GM21529 (cell line): ENCODE data around the gene S100A9.
"Not testable (repeated sequence)": the region's sequence is repeated elsewhere in the genome, so short reads cannot be mapped to it uniquely, and the experiment has no call there.

ENCODE experiments used
- ATAC-seq: cut with Tn5 transposase; IDR thresholded peaks from one replicate; pipeline ENCODE4 v1.9.1; 2021; ENCODE audit not compliant: unreplicated experiment

Gene S100A9

DNA sequence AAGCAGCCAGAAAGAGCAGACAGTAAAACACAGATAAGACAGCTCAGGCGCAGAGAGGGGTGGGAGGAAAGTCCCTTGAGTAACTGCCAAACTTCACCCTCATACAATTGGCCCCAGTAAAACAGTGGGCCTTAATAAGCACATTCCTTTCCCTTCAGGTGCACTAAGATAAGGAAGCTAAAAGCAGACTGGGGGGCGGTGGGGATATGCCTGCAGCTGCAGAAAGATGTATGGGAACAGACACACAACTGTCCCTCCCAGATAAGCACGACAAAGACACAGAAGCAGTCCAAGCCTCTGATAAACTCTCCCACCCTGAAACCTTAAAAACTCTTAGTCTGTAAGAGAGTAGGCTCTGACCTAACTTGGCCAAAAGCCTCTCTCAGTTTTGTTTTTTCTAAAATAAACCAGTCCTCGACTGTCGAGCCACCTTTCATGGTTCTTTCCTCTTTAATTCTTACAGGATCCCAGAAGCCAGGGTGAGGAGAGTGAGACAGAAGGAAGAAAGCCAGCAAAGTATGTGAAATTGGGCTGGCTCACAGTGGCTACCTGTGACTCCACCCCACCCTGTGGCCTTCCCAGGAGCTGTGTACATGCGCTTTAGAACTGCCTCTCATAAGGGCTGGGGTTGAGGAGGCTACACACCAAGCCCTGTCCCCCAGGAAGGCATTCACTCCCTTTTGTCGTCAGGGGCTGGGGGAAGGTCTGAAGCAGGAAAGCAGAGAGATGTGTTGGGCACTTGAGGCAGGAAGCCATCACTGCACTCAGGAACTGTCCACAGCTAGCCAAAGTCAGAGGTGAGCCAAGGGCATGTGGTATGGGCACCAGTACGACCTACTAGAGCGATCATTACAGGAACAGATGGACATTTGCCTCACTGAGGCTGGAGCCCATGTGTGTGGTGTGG is 13.6 kb upstream of the S100A9 start:
- ATAC-seq = no peak

DNA sequence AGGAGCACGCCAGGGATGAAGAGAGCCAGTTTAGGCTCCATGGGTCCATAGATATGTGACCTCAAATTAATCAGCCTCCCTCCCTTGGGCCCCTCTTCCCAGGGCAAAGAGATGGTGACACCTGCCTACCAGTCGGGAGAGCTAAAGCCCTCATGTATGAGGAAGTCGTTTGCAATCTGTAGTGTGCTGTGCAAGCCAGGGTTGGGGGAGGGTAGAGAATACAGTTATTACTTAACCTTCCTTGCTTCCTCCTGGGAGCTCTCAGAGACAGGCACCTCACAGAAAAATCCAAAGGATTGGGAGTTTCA is 13.0 kb upstream of the S100A9 start:
- no peak for ATAC-seq

DNA sequence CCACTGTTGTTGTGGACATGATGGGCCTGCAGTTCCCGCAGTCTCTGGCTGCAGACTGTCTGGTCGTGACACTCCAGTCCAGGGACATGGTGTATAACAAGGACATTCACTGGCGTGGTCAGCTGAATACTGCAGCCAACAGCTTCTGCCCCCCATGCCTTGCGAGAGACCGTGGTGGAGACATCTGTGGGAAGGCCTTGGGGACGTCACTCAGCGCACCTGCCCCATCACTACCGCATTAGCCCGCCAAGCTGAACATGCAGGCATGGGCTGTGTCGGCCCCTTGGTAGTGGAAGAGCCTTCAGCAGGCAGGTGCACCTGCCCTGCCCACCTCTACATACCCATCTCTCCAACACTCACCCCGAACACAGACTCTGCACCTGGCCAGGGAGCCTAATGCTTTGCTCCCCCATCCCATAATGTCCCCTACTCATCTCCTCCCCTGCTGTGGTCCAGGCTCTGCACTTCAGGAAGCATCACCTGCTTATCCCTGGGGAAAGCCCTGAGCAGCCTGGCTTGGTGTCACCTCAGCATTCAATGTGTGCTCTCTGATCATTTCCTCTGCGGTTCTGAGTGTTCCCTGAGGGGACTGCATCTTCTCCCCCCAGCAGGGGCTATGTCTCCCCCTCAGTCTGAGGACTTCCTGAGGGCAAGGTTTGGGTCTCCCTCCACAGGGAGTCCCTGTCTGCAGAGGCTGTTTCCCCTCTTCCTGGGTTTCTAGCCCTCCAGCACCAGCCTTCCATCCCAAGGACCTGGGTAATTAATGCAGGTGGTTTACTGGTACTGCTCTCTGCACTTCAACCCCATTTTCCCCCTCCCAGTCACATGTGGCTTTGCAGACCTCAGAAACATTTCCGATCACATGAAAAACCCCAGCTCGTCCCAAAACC is 12.2 kb upstream of the S100A9 start:
- no peak for ATAC-seq

DNA sequence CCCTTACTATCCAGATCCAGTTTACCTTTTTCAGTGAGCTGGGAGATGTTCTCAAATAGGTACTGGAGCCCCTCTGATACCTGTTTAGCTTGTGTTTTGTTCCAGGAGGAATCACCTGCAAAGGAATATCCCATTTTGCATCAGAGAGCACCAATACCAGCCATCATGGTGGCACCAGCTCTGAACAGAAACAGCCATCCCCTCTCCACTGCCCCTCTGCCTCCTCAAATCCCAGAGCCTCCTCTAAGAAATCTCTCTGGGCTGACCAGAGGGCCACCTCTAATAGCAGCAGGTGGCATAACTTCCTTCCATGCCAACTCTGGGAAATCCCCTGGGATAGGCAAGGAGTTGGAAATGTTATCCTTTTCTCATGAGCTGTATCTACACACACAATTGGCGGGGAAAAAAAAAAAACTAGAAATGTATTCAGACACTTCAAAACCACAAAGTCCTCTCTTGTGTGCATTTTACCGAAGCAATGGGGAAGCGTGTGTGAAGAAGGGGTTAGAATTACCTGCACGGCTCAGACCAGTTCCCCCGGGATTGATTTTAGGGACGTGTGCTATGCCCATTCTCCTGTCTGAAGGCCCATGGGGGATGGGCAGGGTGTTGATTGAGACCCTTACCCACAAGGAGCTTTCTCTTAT is 11.5 kb upstream of the S100A9 start:
- no peak for ATAC-seq

DNA sequence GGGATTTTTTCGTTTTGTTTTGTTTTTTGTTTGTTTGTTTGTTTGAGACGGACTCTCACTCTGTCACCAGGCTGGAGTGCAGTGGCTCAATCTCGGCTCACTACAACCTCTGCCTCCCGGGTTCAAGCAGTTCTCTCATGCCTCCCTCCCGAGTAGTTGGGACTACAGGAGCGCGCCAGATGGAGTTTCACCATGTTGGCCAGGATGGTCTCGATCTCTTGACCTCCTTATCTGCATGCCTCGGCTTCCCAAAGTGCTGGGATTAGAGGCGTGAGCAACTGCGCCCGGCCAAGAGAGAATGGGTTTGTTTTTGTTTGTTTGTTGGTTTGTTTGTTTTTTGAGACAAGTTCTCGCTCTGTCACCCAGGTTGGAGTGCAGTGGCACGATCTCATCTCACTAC is 10.6 kb upstream of the S100A9 start:
- ATAC-seq = not testable (repeated sequence)

DNA sequence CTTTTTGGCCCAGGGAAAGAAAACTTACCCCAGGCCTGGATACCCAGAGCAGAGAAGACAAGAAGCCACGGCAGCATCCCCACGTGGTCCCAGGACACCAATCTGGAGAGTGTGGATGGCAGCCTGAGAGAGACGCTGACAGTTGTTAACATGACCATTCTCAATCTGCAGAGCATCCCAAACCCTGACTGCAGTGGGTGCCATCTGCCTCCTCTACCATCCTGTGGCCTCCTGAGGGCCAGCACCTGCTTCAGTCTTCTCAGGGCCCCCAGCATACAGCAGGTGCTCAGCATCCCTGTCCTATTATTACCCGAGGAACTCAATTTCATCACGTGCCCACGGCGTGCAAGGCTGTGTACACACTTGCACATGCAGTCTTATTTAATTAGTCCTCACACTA is 9.8 kb upstream of the S100A9 start:
- ATAC-seq = no peak

DNA sequence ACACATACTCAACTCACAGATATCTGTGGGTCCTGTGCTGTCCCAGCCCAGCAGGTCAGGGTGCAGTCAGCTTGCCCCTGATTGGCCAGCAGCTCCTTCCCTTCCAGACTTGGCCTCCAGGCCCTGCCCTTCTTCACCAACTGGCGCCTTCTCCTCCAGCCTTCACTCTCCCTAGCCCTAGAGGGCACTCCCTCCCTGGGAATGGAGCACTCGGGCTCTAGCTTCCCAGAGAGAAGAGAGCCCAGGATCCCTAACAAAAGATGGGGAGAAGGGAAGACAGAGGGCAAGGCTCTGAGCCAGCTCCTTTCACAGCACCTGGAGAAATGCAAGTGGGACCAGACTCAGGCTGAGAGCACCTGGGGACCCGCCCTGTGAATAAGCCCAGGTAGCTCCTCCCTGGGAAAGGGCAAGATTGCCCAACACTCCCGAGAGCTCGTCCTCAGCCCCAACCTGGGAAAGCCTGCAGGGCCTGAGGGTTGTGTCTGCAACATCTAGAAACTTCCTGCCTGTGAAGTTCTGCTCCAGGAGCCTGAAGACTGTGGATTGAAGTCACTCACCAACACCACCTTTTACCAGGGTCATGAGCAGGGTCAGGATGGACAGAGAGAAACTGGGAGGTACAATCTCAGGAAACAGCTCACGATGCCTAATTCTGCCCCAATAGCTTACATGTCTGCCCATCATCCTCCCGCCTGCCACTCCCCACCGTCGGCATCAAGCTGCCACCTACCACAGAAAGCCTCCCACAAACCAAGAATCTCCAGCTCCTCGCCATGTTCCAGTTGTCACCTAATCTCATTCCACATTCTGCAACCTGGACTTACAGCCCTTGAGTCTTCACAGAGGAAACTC is 8.9 kb upstream of the S100A9 start, which contains the start of gene PGLYRP4:
TSS of gene PGLYRP4 (minus strand) at position 331 of the 852 bp plus-strand sequence. CDS start 909 bp downstream, outside the sequence.
- ATAC-seq = no peak

DNA sequence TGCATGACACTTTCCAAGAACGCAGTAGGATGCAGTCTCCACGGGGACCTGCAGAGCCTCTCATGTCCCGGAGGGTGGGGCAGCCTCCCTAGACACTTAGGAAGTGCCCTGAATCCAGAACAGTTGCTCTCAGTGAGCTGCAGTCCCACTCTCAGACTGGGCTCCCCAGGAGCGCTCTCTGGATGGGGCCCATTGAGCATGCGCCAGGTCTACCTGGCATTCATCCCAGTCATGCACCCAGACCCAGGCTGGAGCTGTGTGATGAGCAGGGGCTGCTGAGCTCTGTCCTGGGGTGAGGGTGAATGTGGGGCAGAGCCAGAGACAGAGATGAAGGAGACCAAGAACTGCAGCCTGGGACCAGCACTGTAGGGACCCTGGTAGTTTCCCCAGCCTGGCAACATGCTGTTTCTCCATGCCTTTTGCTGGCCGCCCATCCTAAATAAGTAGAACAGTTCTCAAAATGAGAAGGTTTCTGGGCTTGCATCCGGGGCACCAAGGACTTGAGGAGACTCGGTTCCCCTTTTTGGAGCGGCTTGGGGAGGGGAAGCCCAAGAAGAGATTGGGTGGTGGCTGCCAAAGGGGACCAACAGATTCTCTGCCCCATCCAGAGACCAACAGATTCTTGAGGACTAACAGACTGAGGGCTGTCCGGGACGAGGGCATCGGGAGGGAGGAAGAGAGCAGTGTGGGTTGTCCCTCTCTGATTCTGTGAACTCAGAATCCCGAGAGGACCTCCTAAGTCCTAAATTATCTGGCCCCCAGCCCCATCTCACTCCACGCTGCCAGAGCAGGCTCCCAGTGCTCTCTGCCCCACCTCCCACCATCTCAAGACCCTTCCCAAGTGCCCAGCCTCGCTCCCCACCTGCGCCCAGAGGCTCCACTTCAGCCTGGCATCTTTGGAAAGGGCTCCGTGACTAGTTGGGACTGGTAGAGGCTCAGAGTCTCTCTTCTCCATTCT is 8.0 kb upstream of the S100A9 start:
- ATAC-seq = no peak

DNA sequence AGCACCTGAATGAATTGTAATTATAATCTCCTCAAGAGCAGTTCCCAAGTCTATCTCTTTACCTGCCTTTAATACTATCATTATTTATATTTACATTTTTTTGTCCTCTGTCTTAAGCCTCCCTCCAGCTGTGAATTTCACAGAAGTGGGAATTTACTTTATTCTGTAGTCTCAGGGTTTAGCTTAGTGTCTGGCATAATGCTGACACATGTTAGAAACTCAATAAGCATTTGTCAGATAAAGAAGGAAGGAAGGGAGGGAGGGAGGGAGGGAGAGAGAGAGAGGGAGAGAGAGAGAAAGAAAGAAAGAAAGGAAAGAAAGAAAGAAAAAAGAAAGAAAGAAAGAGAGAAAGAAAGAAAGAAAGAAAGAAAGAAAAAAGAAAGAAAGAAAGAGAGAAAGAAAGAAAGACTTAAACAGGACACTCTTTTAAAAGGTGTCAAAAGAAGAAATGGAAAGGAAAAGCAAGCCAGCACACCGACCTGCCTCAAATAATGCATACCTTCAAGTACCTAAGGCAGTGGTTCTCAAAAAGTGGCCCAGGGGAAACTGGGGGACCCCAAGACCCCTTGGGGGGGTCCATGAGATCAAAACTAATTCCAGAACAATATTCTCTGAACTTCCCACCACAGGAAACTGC is 7.2 kb upstream of the S100A9 start:
- no peak for ATAC-seq

DNA sequence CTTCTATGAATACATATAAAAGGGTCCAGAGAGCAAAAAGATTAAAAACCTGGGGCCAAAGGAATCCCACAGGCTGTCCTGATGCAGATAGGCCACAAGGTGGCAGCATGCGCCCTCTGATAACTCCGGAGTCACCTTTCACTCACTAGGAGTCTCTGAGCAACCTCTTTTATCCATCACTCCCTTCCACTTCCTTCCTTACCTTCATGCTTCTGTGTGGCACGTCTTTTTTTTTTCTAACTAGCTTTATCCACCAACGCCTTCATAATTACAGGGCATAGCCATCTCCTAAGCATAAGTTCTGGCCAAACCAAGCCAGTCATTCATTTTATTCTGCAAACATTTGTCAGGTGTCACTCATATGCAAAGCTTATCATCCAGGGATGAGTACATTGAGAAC is 5.1 kb upstream of the S100A9 start:
- no peak for ATAC-seq

DNA sequence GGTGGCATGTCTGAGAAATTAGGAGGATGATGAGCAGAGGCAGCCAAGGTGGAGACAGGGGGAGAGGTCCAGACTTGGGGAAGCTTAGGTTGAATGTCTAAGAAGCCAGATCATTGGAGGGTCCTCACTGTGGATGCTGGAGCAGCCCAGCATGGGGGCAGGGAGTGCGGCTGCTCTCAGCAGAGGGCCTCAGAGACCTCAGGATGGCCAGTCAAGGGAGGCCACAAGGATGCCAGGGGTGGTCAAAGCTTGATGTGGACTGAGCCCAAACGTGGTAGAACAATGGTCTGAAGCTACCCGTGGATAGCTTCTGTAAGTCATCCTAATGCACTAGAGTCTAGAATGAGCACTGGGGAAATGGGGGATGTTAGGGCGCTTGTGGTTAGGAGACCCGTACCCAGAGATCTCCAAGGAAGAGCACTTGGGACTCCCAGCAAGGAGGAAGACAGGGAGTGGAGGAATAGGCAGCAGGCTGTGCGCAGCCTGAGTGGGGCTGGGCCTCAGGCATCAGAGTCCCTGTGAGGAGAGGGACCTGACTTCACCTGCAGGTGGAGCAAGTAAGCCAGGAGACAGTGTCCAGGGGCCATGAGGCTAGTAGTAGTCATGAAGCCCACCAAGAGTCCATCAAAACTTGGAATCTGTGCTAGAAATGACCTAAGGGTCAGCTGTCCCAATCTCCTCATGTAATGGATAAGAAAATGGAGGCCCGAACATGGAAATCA is 4.3 kb upstream of the S100A9 start:
- no peak for ATAC-seq

DNA sequence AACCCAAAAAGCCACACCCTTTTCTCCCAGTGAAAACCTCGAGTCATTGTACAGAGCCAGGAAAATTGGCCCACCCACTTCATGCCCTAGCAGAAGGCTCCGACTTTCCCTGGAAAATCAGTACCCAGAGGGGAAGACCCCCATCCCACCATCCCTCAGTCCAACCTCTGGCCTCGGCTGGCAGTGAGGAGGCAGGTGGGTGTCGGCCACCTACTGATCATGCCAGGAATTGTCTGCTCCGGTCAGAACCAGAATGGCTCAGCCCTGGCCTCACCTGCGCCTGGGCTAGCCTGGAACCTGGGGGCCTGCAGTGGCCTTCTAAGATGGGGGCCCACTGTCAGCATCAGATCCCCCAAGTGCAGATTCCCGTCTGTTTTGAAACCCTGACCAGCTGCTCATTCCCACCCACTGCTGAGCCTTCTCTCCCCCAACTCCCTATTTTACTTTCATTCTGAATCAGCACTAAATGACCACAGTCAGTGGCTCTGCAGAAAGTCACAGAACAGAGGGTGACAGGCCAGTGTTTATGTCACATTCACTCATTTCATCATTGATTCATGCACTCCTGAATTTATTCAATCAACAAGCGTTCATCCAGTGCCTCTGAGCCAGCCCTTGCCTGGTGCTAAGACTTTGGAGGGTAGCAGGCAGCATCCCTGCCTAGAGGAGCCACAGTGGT is 3.0 kb upstream of the S100A9 start:
- ATAC-seq = no peak

DNA sequence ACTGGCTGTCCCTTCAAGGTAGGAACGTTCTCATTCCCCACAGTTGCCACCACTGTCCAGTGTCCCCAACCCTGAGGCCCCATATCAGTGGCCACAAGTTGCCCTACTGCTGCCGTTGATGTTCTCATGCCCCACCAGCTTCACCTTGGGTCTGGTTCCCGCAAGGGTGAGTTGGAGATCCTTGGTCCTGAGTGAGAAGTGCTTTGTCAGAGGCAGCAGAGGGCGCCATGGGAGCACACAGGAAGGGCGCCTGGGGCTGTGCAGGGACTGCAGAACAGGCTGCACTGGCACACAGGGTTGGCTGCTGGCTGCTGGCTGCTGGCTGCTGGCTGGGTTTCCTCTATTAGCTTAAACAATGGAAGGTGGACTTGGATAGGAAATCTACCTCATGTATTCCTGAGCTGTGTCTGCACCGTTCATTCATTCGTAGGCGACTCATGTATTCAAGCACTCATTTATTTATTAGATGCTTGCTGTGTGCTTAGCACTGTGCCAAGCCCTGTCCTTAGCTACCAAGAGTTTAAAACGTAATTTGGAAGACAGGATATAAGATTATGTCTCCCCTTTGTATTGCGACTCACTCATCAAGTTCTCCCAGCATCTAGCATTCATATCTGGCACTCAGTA is 2.1 kb upstream of the S100A9 start:
- ATAC-seq = no peak

DNA sequence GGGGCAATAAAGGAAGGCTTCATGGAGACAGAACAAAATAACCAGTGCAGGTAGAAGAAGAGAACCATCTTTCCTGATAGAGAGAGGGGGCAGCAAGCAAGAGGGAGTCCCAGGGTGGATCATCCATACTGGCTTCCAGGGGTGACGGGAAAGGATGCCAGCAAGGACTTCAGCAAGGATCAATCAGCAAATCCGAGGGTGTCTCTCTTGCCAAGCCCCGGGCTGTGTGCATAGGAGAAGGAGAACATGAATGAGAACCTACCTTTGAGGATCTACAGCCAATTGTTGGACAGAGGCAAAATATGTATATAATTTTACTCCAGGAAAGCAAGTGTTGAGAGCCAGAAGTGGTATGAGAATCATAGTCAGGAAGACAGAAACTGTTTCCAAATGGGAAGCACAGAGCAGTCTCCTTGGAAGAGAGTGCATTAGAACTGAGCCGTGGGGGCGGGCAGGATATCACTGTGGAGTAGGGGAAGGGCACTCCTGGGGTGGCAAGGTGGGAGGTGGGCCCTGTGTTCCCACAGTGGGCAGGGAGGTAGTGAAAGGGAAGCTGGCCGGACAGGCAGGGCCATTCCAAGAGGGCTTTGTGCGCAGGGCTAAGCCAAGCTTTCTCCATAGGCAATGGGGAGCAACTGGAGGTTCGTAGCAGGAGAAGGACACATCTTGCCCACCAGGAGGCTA is 1.1 kb upstream of the S100A9 start:
- no peak for ATAC-seq

DNA sequence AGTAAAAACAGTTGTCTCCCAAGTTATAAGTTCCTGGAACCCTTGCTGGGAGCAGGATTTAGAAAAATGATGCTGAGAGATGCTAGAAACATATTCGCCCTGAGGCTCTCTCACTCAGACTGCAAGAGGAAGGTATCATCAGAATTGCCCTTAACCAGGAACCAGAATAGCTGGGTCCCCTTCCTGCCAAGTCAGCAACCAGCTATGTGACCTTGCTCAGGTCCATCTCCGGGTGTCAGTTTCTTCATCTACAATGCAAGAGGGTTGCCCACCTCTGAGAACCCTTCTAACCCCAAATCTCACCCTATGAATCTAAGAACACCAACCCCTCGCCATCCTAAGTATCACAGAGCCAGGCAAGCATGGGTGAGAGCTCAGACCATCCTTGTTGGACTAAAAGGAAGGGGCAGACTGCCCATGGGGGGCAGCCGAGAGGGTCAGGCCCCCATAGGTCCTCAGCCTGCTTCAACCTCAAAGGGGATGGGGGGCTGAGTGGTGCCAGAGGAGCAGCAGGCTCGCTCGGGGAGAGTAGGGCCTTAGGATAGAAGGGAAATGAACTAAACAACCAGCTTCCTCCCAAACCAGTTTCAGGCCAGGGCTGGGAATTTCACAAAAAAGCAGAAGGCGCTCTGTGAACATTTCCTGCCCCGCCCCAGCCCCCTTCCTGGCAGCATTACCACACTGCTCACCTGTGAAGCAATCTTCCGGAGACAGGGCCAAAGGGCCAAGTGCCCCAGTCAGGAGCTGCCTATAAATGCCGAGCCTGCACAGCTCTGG is 390 bp upstream of the S100A9 start:
- ATAC-seq = no peak

DNA sequence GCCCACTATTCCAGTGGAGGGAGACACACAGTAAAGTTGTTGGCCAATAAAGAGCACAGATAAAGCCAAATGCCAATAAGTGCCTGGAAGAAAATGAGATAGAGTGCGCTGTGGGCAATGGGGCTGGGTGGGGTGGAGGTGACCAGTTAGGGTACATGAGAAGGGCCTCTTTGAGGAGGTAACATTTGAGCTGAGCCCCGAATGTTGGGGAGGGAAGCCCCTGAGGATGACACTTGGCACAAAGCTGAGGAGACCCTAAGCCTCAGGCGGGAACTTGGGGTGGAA is 979 bp downstream of the S100A9 start:
- no peak for ATAC-seq
